Dendritic cell treated with granulocyte-macrophage colony-stimulating factor and Interleukin-4, amounts not matched to agents 40 ng/mL and 50 ng/mL, for 4 days (primary cell): ENCODE measurements around the gene C9orf50.

ENCODE experiments used
- H3K27ac Mint-ChIP-seq: one replicate; pipeline ENCODE4 v1.8.0; 2022; ENCODE audit warnings: mild to moderate bottlenecking, mixed read lengths
- H3K27me3 Mint-ChIP-seq: one replicate; pipeline ENCODE4 v1.8.0; 2022; ENCODE audit warnings: mild to moderate bottlenecking, mixed read lengths
- H3K36me3 Mint-ChIP-seq: one replicate; pipeline ENCODE4 v1.8.0; 2022; ENCODE audit warnings: low read depth, mixed read lengths
- H3K4me1 Mint-ChIP-seq: one replicate; pipeline ENCODE4 v1.8.0; 2022; ENCODE audit warnings: low read depth, mixed read lengths
- H3K4me3 Mint-ChIP-seq: one replicate; pipeline ENCODE4 v1.8.0; 2022; ENCODE audit warnings: mild to moderate bottlenecking, moderate library complexity, mixed read lengths
- H3K9me3 Mint-ChIP-seq: one replicate; pipeline ENCODE4 v1.8.0; 2022; ENCODE audit warnings: mixed read lengths
- intact Hi-C: fragments of 100-400 bp; cut with micrococcal nuclease; formaldehyde crosslinking; loops from one replicate; pipeline ENCODE4 v1.15.0; 2022

Gene C9orf50

GRCh38 chr9:129615407-129616285 is 5.3 kb downstream of the C9orf50 start:
- intact Hi-C loops = loop anchor here (10.0 kb wide), 1 partner anchor 441 kb away; the partner anchor contains the start of gene IER5L
- no peak overlapping the region for H3K27ac Mint-ChIP-seq
- H3K9me3 Mint-ChIP-seq = no peaks in the 10 kb centered on the region

GRCh38 chr9:129614932-129615331 is 6.0 kb downstream of the C9orf50 start:
- Mint-ChIP-seq H3K4me1 (peaks cover 12% of the 10 kb centered on the region), H3K9me3 (no peaks in the 10 kb centered on the region), H3K4me3 (no peak overlapping the region), H3K27me3 (peaks cover 45% of the 10 kb centered on the region), H3K27ac (no peak overlapping the region), H3K36me3 (no peaks in the 10 kb centered on the region)
- intact Hi-C loops = loop anchor here (10.0 kb wide), 1 partner anchor 440 kb away; the partner anchor contains the start of gene IER5L

More at GRCh38 chr9:129615407-129616285, 5.3 kb downstream of the C9orf50 start:
- H3K4me3 Mint-ChIP-seq = no peak overlapping the region
- H3K27me3 Mint-ChIP-seq = peaks cover 49% of the 10 kb centered on the region
- H3K36me3 Mint-ChIP-seq = no peaks in the 10 kb centered on the region
- H3K4me1 Mint-ChIP-seq = peaks cover 9% of the 10 kb centered on the region

- Mint-ChIP-seq H3K9me3 (no peaks in the 10 kb centered on the region), H3K4me3 (no peak overlapping the region), H3K27me3 (peaks cover 33% of the 10 kb centered on the region), H3K4me1 (peaks cover 23% of the 10 kb centered on the region), H3K36me3 (no peaks in the 10 kb centered on the region), H3K27ac (no peak overlapping the region)
- intact Hi-C loops = loop anchor here (10.0 kb wide), 1 partner anchor 439 kb away; the partner anchor contains the start of gene IER5L
These were observed 7.3 kb downstream of the C9orf50 start for GRCh38 chr9:129613520-129614175.

- Mint-ChIP-seq H3K36me3 (no peaks in the 10 kb centered on the region), H3K9me3 (no peaks in the 10 kb centered on the region), H3K4me3 (no peak overlapping the region), H3K27ac (no peak overlapping the region), H3K4me1 (peaks cover 30% of the 10 kb centered on the region), H3K27me3 (peaks cover 30% of the 10 kb centered on the region)
- intact Hi-C loops = loop anchor here (10.0 kb wide), 1 partner anchor 438 kb away; the partner anchor contains the start of gene IER5L
These were observed 7.9 kb downstream of the C9orf50 start for GRCh38 chr9:129612815-129613519.

GRCh38 chr9:129612123-129612522 is 8.8 kb downstream of the C9orf50 start:
- intact Hi-C loops = loop anchor here (10.0 kb wide), 1 partner anchor 437 kb away; the partner anchor contains the start of gene IER5L

GRCh38 chr9:129611307-129611800 is 9.5 kb downstream of the C9orf50 start:
- H3K4me3 Mint-ChIP-seq = no peak overlapping the region
- H3K4me1 Mint-ChIP-seq = peaks cover 42% of the 10 kb centered on the region
- H3K9me3 Mint-ChIP-seq = no peaks in the 10 kb centered on the region
- H3K36me3 Mint-ChIP-seq = no peaks in the 10 kb centered on the region
- H3K27me3 Mint-ChIP-seq = peaks cover 26% of the 10 kb centered on the region
- H3K27ac Mint-ChIP-seq = peak overlapping the region; percentile 83
- intact Hi-C loops = loop anchor here (2.0 to 10.0 kb wide), 2 partner anchors 437 to 481 kb away; partner anchors contain the start of gene IER5L

More at GRCh38 chr9:129612123-129612522, 8.8 kb downstream of the C9orf50 start:
- peaks cover 26% of the 10 kb centered on the region for H3K27me3 Mint-ChIP-seq
- no peaks in the 10 kb centered on the region for H3K36me3 Mint-ChIP-seq
- H3K4me1 Mint-ChIP-seq = peaks cover 38% of the 10 kb centered on the region
- H3K4me3 Mint-ChIP-seq = no peak overlapping the region
- no peaks in the 10 kb centered on the region for H3K9me3 Mint-ChIP-seq
- no peak overlapping the region for H3K27ac Mint-ChIP-seq

GRCh38 chr9:129610473-129611306 is 10.2 kb downstream of the C9orf50 start:
- Mint-ChIP-seq H3K27me3 (peaks cover 26% of the 10 kb centered on the region), H3K4me3 (peak overlapping the region; percentile 84), H3K9me3 (no peaks in the 10 kb centered on the region), H3K36me3 (no peaks in the 10 kb centered on the region), H3K4me1 (peaks cover 42% of the 10 kb centered on the region), H3K27ac (peak overlapping the region; percentile 83)
- intact Hi-C loops = loop anchor here (1.0 to 10.0 kb wide), 3 partner anchors 436 to 480 kb away; partner anchors contain the start of gene IER5L

- Mint-ChIP-seq H3K4me1 (peaks cover 42% of the 10 kb centered on the region), H3K4me3 (peak overlapping the region; percentile 84), H3K27ac (peak overlapping the region; percentile 83), H3K27me3 (peaks cover 26% of the 10 kb centered on the region), H3K36me3 (no peaks in the 10 kb centered on the region), H3K9me3 (no peaks in the 10 kb centered on the region)
- intact Hi-C loops = loop anchor here (1.0 to 10.0 kb wide), 3 partner anchors 435 to 479 kb away; partner anchors contain the start of gene IER5L
These were observed 10.8 kb downstream of the C9orf50 start for GRCh38 chr9:129610213-129610472.

GRCh38 chr9:129609486-129610212 is 11.3 kb downstream of the C9orf50 start:
- Mint-ChIP-seq H3K4me3 (peak overlapping the region; percentile 84), H3K36me3 (no peaks in the 10 kb centered on the region), H3K27ac (peak overlapping the region; percentile 83), H3K9me3 (no peaks in the 10 kb centered on the region), H3K4me1 (peaks cover 42% of the 10 kb centered on the region), H3K27me3 (peaks cover 26% of the 10 kb centered on the region)
- intact Hi-C loops = loop anchor here (1.0 to 10.0 kb wide), 4 partner anchors 275 to 479 kb away; partner anchors contain the start of gene IER5L

GRCh38 chr9:129608561-129609481 is 12.1 kb downstream of the C9orf50 start:
- H3K27me3 Mint-ChIP-seq = peaks cover 19% of the 10 kb centered on the region
- peak overlapping the region; percentile 69 for H3K27ac Mint-ChIP-seq
- H3K4me1 Mint-ChIP-seq = peaks cover 42% of the 10 kb centered on the region

GRCh38 chr9:129607027-129607387 is 13.9 kb downstream of the C9orf50 start:
- Mint-ChIP-seq H3K27ac (peak overlapping the region; percentile 69), H3K27me3 (peaks cover 3% of the 10 kb centered on the region), H3K4me3 (no peak overlapping the region), H3K4me1 (peaks cover 53% of the 10 kb centered on the region), H3K9me3 (no peaks in the 10 kb centered on the region), H3K36me3 (no peaks in the 10 kb centered on the region)
- intact Hi-C loops = loop anchor here (10.0 kb wide), 1 partner anchor 272 kb away; no protein-coding TSS in a partner anchor

More at GRCh38 chr9:129608561-129609481, 12.1 kb downstream of the C9orf50 start:
- no peaks in the 10 kb centered on the region for H3K9me3 Mint-ChIP-seq
- no peak overlapping the region for H3K4me3 Mint-ChIP-seq
- intact Hi-C loops = loop anchor here (10.0 kb wide), 1 partner anchor 274 kb away; no protein-coding TSS in a partner anchor
- H3K36me3 Mint-ChIP-seq = no peaks in the 10 kb centered on the region
